Neural progenitor cell (in vitro differentiated cells): ENCODE results near the gene LGALSL. TPM values are rescaled to one million over a fixed set of nuclear protein-coding genes. Genes with fewer than 3 reads are reported as not detected.
A peak's percentile ranks its signal among the peaks of the same experiment; 100 is the strongest.

Source experiments
- DNase-seq: peaks from one replicate; pipeline ENCODE4 v3.0.0-alpha.2; 2016; ENCODE audit warnings: low spot score
- H2AFZ ChIP-seq: fragments of 200-600 bp; sonication (generic); replicated peaks from 2 replicates; pipeline ENCODE4 v1.6.1; 2016; ENCODE audit warnings: antibody characterized with exemption
- H3F3A ChIP-seq: fragments of 200-600 bp; sonication (generic); 2 replicates; pipeline ENCODE4 v1.6.1; 2016; ENCODE audit warnings: antibody characterized with exemption, low read depth
- H3K27ac ChIP-seq: fragments of 200-600 bp; sonication (generic); 2 replicates; pipeline ENCODE4 v1.5.1; 2016; ENCODE audit warnings: mild to moderate bottlenecking
- H3K27me3 ChIP-seq: fragments of 200-600 bp; sonication (generic); 2 replicates; pipeline ENCODE4 v1.6.1; 2016; ENCODE audit warnings: mild to moderate bottlenecking, moderate library complexity
- H3K36me3 ChIP-seq: fragments of 200-600 bp; sonication (generic); 2 replicates; pipeline ENCODE4 v1.5.1; 2016
- H3K4me1 ChIP-seq: fragments of 200-600 bp; sonication (generic); 2 replicates; pipeline ENCODE4 v1.6.1; 2016; ENCODE audit warnings: mixed run types
- H3K4me2 ChIP-seq: fragments of 200-600 bp; sonication (generic); 2 replicates; pipeline ENCODE4 v1.6.1; 2016
- H3K4me3 ChIP-seq: fragments of 200-600 bp; sonication (generic); 2 replicates; pipeline ENCODE4 v1.5.1; 2016
- H3K79me2 ChIP-seq: fragments of 200-600 bp; sonication (generic); 2 replicates; pipeline ENCODE4 v1.6.1; 2016; ENCODE audit warnings: low read depth
- H3K9ac ChIP-seq: fragments of 200-600 bp; sonication (generic); 2 replicates; pipeline ENCODE4 v1.6.1; 2016
- H3K9me3 ChIP-seq: fragments of 200-600 bp; sonication (generic); 2 replicates; pipeline ENCODE4 v1.5.1; 2016; ENCODE audit warnings: low read depth
- H4K20me1 ChIP-seq: fragments of 200-600 bp; sonication (generic); 2 replicates; pipeline ENCODE4 v1.6.1; 2016; ENCODE audit warnings: low read depth
- H3K27ac Mint-ChIP-seq: 3 replicates; pipeline ENCODE4 v1.8.0; 2021; ENCODE audit warnings: mixed read lengths
- H3K27me3 Mint-ChIP-seq: 2 replicates; pipeline ENCODE4 v1.8.0; 2022; ENCODE audit warnings: low read depth, mild to moderate bottlenecking, inconsistent platforms, moderate library complexity, mixed read lengths; ENCODE audit not compliant: insufficient read depth
- H3K36me3 Mint-ChIP-seq: 3 replicates; pipeline ENCODE4 v1.8.0; 2021; ENCODE audit warnings: mixed read lengths
- H3K4me1 Mint-ChIP-seq: 3 replicates; pipeline ENCODE4 v1.8.0; 2021; ENCODE audit warnings: mixed read lengths
- H3K4me3 Mint-ChIP-seq: 3 replicates; pipeline ENCODE4 v1.8.0; 2021; ENCODE audit warnings: mild to moderate bottlenecking, moderate library complexity, mixed read lengths
- H3K9me3 Mint-ChIP-seq: 3 replicates; pipeline ENCODE4 v1.8.0; 2020; ENCODE audit warnings: mixed read lengths
- CTCF ChIP-seq: fragments of 200-600 bp; sonication (generic); IDR thresholded peaks from 2 replicates; pipeline ENCODE4 v1.5.1; 2017; ENCODE audit warnings: antibody characterized with exemption, mild to moderate bottlenecking
- EZH2 ChIP-seq: fragments of 200-600 bp; sonication (generic); IDR thresholded peaks from 2 replicates; pipeline ENCODE4 v1.6.1; 2017; ENCODE audit warnings: antibody characterized with exemption, mild to moderate bottlenecking, moderate library complexity
- EZH2phosphoT487 ChIP-seq: fragments of 200-600 bp; sonication (generic); IDR thresholded peaks from 2 replicates; pipeline ENCODE4 v1.6.1; 2017; ENCODE audit warnings: antibody characterized with exemption
- total RNA-seq: library from RNA; depleted of rRNA; stranded (reverse); fragments of >200 nt; gene quantifications from 2 replicates; pipeline ENCODE4 v1.2.3, GENCODE V29; 2015; ENCODE audit warnings: low replicate concordance

The LGALSL gene
- total RNA-seq, 1 donor from 2014 or later: 31.1 TPM

GRCh38 chr2:64466478-64467085, 12.6 kb downstream of the LGALSL start:
- peaks cover 15% of the 10 kb centered on the region for H3F3A ChIP-seq
- no peak overlapping the region for H3K4me2 ChIP-seq
- no peak overlapping the region for H3K9ac ChIP-seq
- H2AFZ ChIP-seq: no peak overlapping the region
- Mint-ChIP-seq H3K27me3 (no peaks in the 10 kb centered on the region), H3K4me3 (no peak overlapping the region), H3K36me3 (no peaks in the 10 kb centered on the region), H3K9me3 (no peaks in the 10 kb centered on the region), H3K27ac (no peak overlapping the region), H3K4me1 (peaks cover 26% of the 10 kb centered on the region)
- TF ChIP-seq EZH2phosphoT487: no peak
- no peak for TF ChIP-seq EZH2
- no peak for TF ChIP-seq CTCF
- no peak for DNase-seq
- H4K20me1 ChIP-seq: no peaks in the 10 kb centered on the region
- peaks cover 34% of the 10 kb centered on the region for H3K4me1 ChIP-seq
- no peaks in the 10 kb centered on the region for H3K27me3 ChIP-seq
- H3K4me3 ChIP-seq: no peak overlapping the region
- H3K9me3 ChIP-seq: no peaks in the 10 kb centered on the region
- no peak overlapping the region for H3K27ac ChIP-seq
- no peaks in the 10 kb centered on the region for H3K36me3 ChIP-seq
- no peaks in the 10 kb centered on the region for H3K79me2 ChIP-seq

GRCh38 chr2:64467096-64467843, 13.3 kb downstream of the LGALSL start:
- TF ChIP-seq EZH2 (no peak), CTCF (no peak), EZH2phosphoT487 (no peak)
- H3K36me3 Mint-ChIP-seq: no peaks in the 10 kb centered on the region
- Histone ChIP-seq H4K20me1 (no peaks in the 10 kb centered on the region), H2AFZ (no peak overlapping the region), H3K9ac (no peak overlapping the region), H3K79me2 (no peaks in the 10 kb centered on the region), H3K4me1 (peaks cover 35% of the 10 kb centered on the region), H3K36me3 (no peaks in the 10 kb centered on the region), H3K27ac (no peak overlapping the region), H3K9me3 (no peaks in the 10 kb centered on the region), H3K27me3 (no peaks in the 10 kb centered on the region), H3K4me3 (no peak overlapping the region), H3K4me2 (no peak overlapping the region), H3F3A (peaks cover 16% of the 10 kb centered on the region)
- H3K27ac Mint-ChIP-seq: no peak overlapping the region
- H3K4me1 Mint-ChIP-seq: peaks cover 26% of the 10 kb centered on the region
- no peaks in the 10 kb centered on the region for H3K27me3 Mint-ChIP-seq
- no peak for DNase-seq
- H3K4me3 Mint-ChIP-seq: peak overlapping the region; percentile 42
- H3K9me3 Mint-ChIP-seq: no peaks in the 10 kb centered on the region

GRCh38 chr2:64469261-64469660, 15.3 kb downstream of the LGALSL start:
- no peaks in the 10 kb centered on the region for H3K36me3 ChIP-seq

More at GRCh38 chr2:64469261-64469660, 15.3 kb downstream of the LGALSL start:
- Mint-ChIP-seq H3K36me3 (no peaks in the 10 kb centered on the region), H3K9me3 (no peaks in the 10 kb centered on the region), H3K27ac (peak overlapping the region; percentile 34), H3K27me3 (peaks cover 2% of the 10 kb centered on the region), H3K4me1 (peaks cover 26% of the 10 kb centered on the region), H3K4me3 (no peak overlapping the region)
- Histone ChIP-seq H2AFZ (peak overlapping the region; percentile 3), H3K4me3 (no peak overlapping the region), H3F3A (peaks cover 16% of the 10 kb centered on the region), H3K9ac (no peak overlapping the region), H4K20me1 (no peaks in the 10 kb centered on the region), H3K27me3 (no peaks in the 10 kb centered on the region), H3K27ac (no peak overlapping the region), H3K4me1 (peaks cover 28% of the 10 kb centered on the region), H3K79me2 (no peaks in the 10 kb centered on the region), H3K4me2 (peak overlapping the region; percentile 34), H3K9me3 (no peaks in the 10 kb centered on the region)
- no peak for DNase-seq
- TF ChIP-seq EZH2phosphoT487: no peak
- TF ChIP-seq CTCF: no peak
- no peak for TF ChIP-seq EZH2
